Activated CD8-positive, alpha-beta T cell treated with anti-CD3 and anti-CD28 coated beads for 36 hours (primary cell): ENCODE measurements around the gene CLCNKA. TPM values are rescaled to one million over a fixed set of nuclear protein-coding genes. Genes with fewer than 3 reads are reported as not detected.

Experiments used
- ATAC-seq: fragments of 200-7000 bp; cut with Tn5 transposase; one replicate; pipeline ENCODE4 v1.10.0; 2021; ENCODE audit warnings: mild to moderate bottlenecking, moderate library complexity
- CTCF ChIA-PET: fragments of 350-600 bp; sonication (Branson Sonifier 250); formaldehyde crosslinking; loops from one replicate; lab custom pipeline; 2021; ENCODE audit warnings: antibody characterized with exemption; lab: Charles Lee
- POLR2A ChIA-PET: fragments of 350-600 bp; sonication (Branson Sonifier 250); formaldehyde crosslinking; loops from one replicate; lab custom pipeline; 2021; ENCODE audit warnings: antibody characterized with exemption; lab: Charles Lee
- DNase-seq: peaks from one replicate; pipeline ENCODE4 v3.0.0-alpha.2; 2020
- H3K27ac Mint-ChIP-seq: one replicate; pipeline ENCODE4 v1.8.0; 2021; ENCODE audit warnings: mild to moderate bottlenecking, mixed read lengths
- H3K27me3 Mint-ChIP-seq: one replicate; pipeline ENCODE4 v1.8.0; 2021; ENCODE audit warnings: mixed read lengths
- H3K36me3 Mint-ChIP-seq: one replicate; pipeline ENCODE4 v1.8.0; 2021; ENCODE audit warnings: low read depth, mixed read lengths
- H3K4me1 Mint-ChIP-seq: one replicate; pipeline ENCODE4 v1.8.0; 2021; ENCODE audit warnings: low read depth, mixed read lengths
- H3K4me3 Mint-ChIP-seq: one replicate; pipeline ENCODE4 v1.8.0; 2021; ENCODE audit warnings: mild to moderate bottlenecking, moderate library complexity, mixed read lengths
- H3K9me3 Mint-ChIP-seq: one replicate; pipeline ENCODE4 v1.8.0; 2021; ENCODE audit warnings: mixed read lengths
- intact Hi-C: fragments of 100-400 bp; cut with micrococcal nuclease; formaldehyde crosslinking; loops from one replicate; pipeline ENCODE4 v1.10.0; 2022
- total RNA-seq, 2 experiments: library from RNA; stranded (reverse); gene quantifications; one replicate each; pipeline ENCODE4 v1.2.3, GENCODE V29; 2021
- TF ChIP-seq, protein P1 (sequence below): fragments of 200-600 bp; IDR thresholded peaks from one replicate; pipeline ENCODE4 v1.8.0; 2022; ENCODE audit warnings: antibody characterized with exemption, mild to moderate bottlenecking

The CLCNKA gene
- total RNA-seq, 2 experiments from 2014 or later: not detected

GRCh38 chr1:15992582-15993500 lies 29.0 kb upstream of the CLCNKA start:
- TF ChIP-seq, protein P1, sequence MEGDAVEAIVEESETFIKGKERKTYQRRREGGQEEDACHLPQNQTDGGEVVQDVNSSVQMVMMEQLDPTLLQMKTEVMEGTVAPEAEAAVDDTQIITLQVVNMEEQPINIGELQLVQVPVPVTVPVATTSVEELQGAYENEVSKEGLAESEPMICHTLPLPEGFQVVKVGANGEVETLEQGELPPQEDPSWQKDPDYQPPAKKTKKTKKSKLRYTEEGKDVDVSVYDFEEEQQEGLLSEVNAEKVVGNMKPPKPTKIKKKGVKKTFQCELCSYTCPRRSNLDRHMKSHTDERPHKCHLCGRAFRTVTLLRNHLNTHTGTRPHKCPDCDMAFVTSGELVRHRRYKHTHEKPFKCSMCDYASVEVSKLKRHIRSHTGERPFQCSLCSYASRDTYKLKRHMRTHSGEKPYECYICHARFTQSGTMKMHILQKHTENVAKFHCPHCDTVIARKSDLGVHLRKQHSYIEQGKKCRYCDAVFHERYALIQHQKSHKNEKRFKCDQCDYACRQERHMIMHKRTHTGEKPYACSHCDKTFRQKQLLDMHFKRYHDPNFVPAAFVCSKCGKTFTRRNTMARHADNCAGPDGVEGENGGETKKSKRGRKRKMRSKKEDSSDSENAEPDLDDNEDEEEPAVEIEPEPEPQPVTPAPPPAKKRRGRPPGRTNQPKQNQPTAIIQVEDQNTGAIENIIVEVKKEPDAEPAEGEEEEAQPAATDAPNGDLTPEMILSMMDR: no peak
- POLR2A ChIA-PET: no interaction called here
- no peak overlapping the region for H3K27ac Mint-ChIP-seq
- CTCF ChIA-PET: interaction anchor here (2.5 kb wide), 1 partner anchor 201 kb away, joined by 12 read pairs; no protein-coding TSS in a partner anchor
- H3K36me3 Mint-ChIP-seq: no peaks in the 10 kb centered on the region
- DNase-seq (no peak), ATAC-seq (no peak)
- no peak overlapping the region for H3K4me3 Mint-ChIP-seq
- H3K27me3 Mint-ChIP-seq: no peaks in the 10 kb centered on the region
- no peaks in the 10 kb centered on the region for H3K4me1 Mint-ChIP-seq
- no peaks in the 10 kb centered on the region for H3K9me3 Mint-ChIP-seq
- intact Hi-C loops: loop anchor here (5.0 kb wide), 1 partner anchor 191 kb away; no protein-coding TSS in a partner anchor

GRCh38 chr1:15993666-15994065 lies 28.2 kb upstream of the CLCNKA start:
- no peaks in the 10 kb centered on the region for H3K9me3 Mint-ChIP-seq
- TF ChIP-seq, protein P1: no peak
- H3K36me3 Mint-ChIP-seq: no peaks in the 10 kb centered on the region
- H3K27me3 Mint-ChIP-seq: no peaks in the 10 kb centered on the region
- no peak for DNase-seq
- CTCF ChIA-PET: interaction anchor here (0.6 to 2.5 kb wide), 6 partner anchors 16 to 202 kb away, joined by 3 to 12 read pairs (median 6); partner anchors contain the start of gene ZBTB17
- no peak overlapping the region for H3K27ac Mint-ChIP-seq
- intact Hi-C loops: loop anchor here (5.0 kb wide), 1 partner anchor 191 kb away; no protein-coding TSS in a partner anchor
- POLR2A ChIA-PET: no interaction called here
- no peaks in the 10 kb centered on the region for H3K4me1 Mint-ChIP-seq
- ATAC-seq: no peak
- H3K4me3 Mint-ChIP-seq: no peak overlapping the region

- H3K4me3 Mint-ChIP-seq: no peak overlapping the region
- CTCF ChIA-PET: interaction anchor here (0.6 to 2.5 kb wide), 6 partner anchors 16 to 202 kb away, joined by 3 to 12 read pairs (median 6); partner anchors contain the start of gene ZBTB17
- no peaks in the 10 kb centered on the region for H3K9me3 Mint-ChIP-seq
- intact Hi-C loops: loop anchor here (5.0 kb wide), 1 partner anchor 192 kb away; no protein-coding TSS in a partner anchor
- no peak for ATAC-seq
- no peaks in the 10 kb centered on the region for H3K27me3 Mint-ChIP-seq
- no peaks in the 10 kb centered on the region for H3K36me3 Mint-ChIP-seq
- H3K4me1 Mint-ChIP-seq: no peaks in the 10 kb centered on the region
- no peak overlapping the region for H3K27ac Mint-ChIP-seq
- TF ChIP-seq, protein P1: no peak
- POLR2A ChIA-PET: no interaction called here
- DNase-seq: no peak
Observed at GRCh38 chr1:15994081-15994480, 27.8 kb upstream of the CLCNKA start.

GRCh38 chr1:15994590-15995351 lies 27.1 kb upstream of the CLCNKA start:
- Mint-ChIP-seq H3K27me3 (no peaks in the 10 kb centered on the region), H3K4me3 (no peak overlapping the region), H3K27ac (no peak overlapping the region), H3K9me3 (no peaks in the 10 kb centered on the region), H3K36me3 (no peaks in the 10 kb centered on the region), H3K4me1 (no peaks in the 10 kb centered on the region)
- peak; percentile 70 for DNase-seq
- ChIA-PET CTCF (interaction anchor here (0.7 to 2.5 kb wide), 10 partner anchors 13 to 203 kb away, joined by 3 to 12 read pairs (median 4); partner anchors contain the start of gene ZBTB17), POLR2A (no interaction called here)
- TF ChIP-seq, protein P1: peak; percentile 68
- ATAC-seq: peak; percentile 97
- intact Hi-C loops: loop anchor here (5.0 kb wide), 1 partner anchor 192 kb away; no protein-coding TSS in a partner anchor
